HCT116 (cell line): ENCODE results near the gene CRTC3. TPM values are rescaled to one million over a fixed set of nuclear protein-coding genes. Genes with fewer than 3 reads are reported as not detected.

ENCODE experiments used
- ATAC-seq: fragments of 200-7000 bp; cut with Tn5 transposase; 2 replicates; pipeline ENCODE4 v1.9.1; 2020; ENCODE audit warnings: mild to moderate bottlenecking, moderate library complexity
- BruUV-seq: library from RNA; stranded (reverse); fragments of 400-500 nt; replicated peaks from 2 replicates; lab custom pipeline; 2021; lab: Mats Ljungman, UMichigan
- CTCF ChIA-PET: fragments of 300-600 bp; sonication (Branson Sonifier 250); formaldehyde crosslinking; loops from one replicate; lab custom pipeline; 2021; ENCODE audit warnings: antibody characterized with exemption; lab: Charles Lee
- POLR2A ChIA-PET: fragments of 300-600, 350-600 bp; sonication (Branson Sonifier 250); formaldehyde crosslinking; loops from one replicate; lab custom pipeline; 2021; ENCODE audit warnings: antibody characterized with exemption; lab: Charles Lee
- RAD21 ChIA-PET, 2 experiments: fragments of 300-600 bp; sonication (Branson Sonifier 250); formaldehyde crosslinking; loops; one replicate each; lab custom pipeline; 2023; ENCODE audit warnings: low total read pairs in 2 of 2; ENCODE audit not compliant: uncharacterized antibody in 2 of 2, unreplicated experiment in 2 of 2, low non-redundant PET in 1 of 2; lab: Charles Lee
- DNase-seq: peaks from one replicate; pipeline ENCODE4 v3.0.0-alpha.2; 2010; ENCODE audit warnings: low read depth, low spot score
- H2AFZ ChIP-seq: fragments of 200-600 bp; shearing (Covaris generic), sonication (generic); 2 replicates; pipeline ENCODE4 v1.6.1; 2017; ENCODE audit warnings: low read depth, mixed run types, mixed read lengths, antibody characterized with exemption, low read length; ENCODE audit not compliant: poor library complexity, severe bottlenecking
- H3K27ac ChIP-seq: 2 replicates; pipeline ENCODE4 v1.5.1; 2012; ENCODE audit warnings: low read depth, low read length
- H3K27me3 ChIP-seq: fragments of 200-600 bp; sonication (generic); 2 replicates; pipeline ENCODE4 v1.6.1; 2016; ENCODE audit warnings: mixed run types, low read length, mixed read lengths; ENCODE audit not compliant: insufficient read depth
- H3K36me3 ChIP-seq, 2 experiments: fragments of 200-500 bp in 1 of 2; fragments of 200-600 bp in 1 of 2; sonication (Bioruptor generic) in 1 of 2; sonication (generic) in 1 of 2; 2 replicates each; pipeline versions ENCODE4 v1.5.1 to v1.6.1; 2014 to 2016; ENCODE audit warnings: low read length in 2 of 2, inconsistent platforms in 1 of 2, mixed read lengths in 1 of 2, mixed run types in 1 of 2; ENCODE audit not compliant: insufficient read depth in 2 of 2, control insufficient read depth in 1 of 2
- H3K4me1 ChIP-seq, 2 experiments: fragments of 200-600 bp in 1 of 2; sonication (generic) in 1 of 2; 2 replicates each; pipeline versions ENCODE4 v1.5.1 to v1.6.1; 2012 to 2017; ENCODE audit warnings: low read length in 2 of 2, inconsistent platforms in 1 of 2, mild to moderate bottlenecking in 1 of 2, mixed read lengths in 1 of 2, mixed run types in 1 of 2, moderate library complexity in 1 of 2; ENCODE audit not compliant: insufficient read depth in 2 of 2, control insufficient read depth in 1 of 2
- H3K4me2 ChIP-seq: fragments of 200-600 bp; sonication (generic); 2 replicates; pipeline ENCODE4 v1.6.1; 2017; ENCODE audit warnings: mixed run types, low read length, mixed read lengths
- H3K4me3 ChIP-seq, 2 experiments: fragments of 200-600 bp in 1 of 2; sonication (generic) in 1 of 2; replicated peaks in 1 of 2; 2 replicates each; pipeline ENCODE4 v1.5.1; 2011 to 2016; ENCODE audit warnings: low read length in 2 of 2, control low read depth in 1 of 2, low read depth in 1 of 2, mild to moderate bottlenecking in 1 of 2, mixed read lengths in 1 of 2, mixed run types in 1 of 2
- H3K79me2 ChIP-seq: fragments of 200-600 bp; sonication (generic); 2 replicates; pipeline ENCODE4 v1.6.1; 2017; ENCODE audit warnings: mild to moderate bottlenecking, mixed run types, low read length, moderate library complexity, mixed read lengths; ENCODE audit not compliant: insufficient read depth
- H3K9ac ChIP-seq: fragments of 200-600 bp; sonication (generic); 2 replicates; pipeline ENCODE4 v1.6.1; 2016; ENCODE audit warnings: low read length, mixed read lengths
- H3K9me2 ChIP-seq: fragments of 200-600 bp; sonication (generic), shearing (Covaris generic); 2 replicates; pipeline ENCODE4 v1.6.1; 2017; ENCODE audit warnings: mixed run types, mild to moderate bottlenecking, moderate library complexity; ENCODE audit not compliant: insufficient read depth
- H3K9me3 ChIP-seq, 2 experiments: fragments of 200-500 bp in 1 of 2; fragments of 200-600 bp in 1 of 2; sonication (Bioruptor generic) in 1 of 2; sonication (generic) in 1 of 2; 2 replicates each; pipeline ENCODE4 v1.6.1; 2014 to 2017; ENCODE audit warnings: low read length in 2 of 2, mixed read lengths in 2 of 2, inconsistent platforms in 1 of 2, low read depth in 1 of 2, mild to moderate bottlenecking in 1 of 2, mixed run types in 1 of 2, moderate library complexity in 1 of 2; ENCODE audit not compliant: control insufficient read depth in 1 of 2, insufficient read depth in 1 of 2
- H4K20me1 ChIP-seq: fragments of 200-600 bp; sonication (generic), shearing (Covaris generic); 2 replicates; pipeline ENCODE4 v1.6.1; 2017; ENCODE audit warnings: mixed run types, mild to moderate bottlenecking, moderate library complexity; ENCODE audit not compliant: insufficient read depth
- ATF3 ChIP-seq: IDR thresholded peaks from 2 replicates; pipeline ENCODE4 v1.6.1; 2012
- CBX3 ChIP-seq: IDR thresholded peaks from 2 replicates; pipeline ENCODE4 v1.6.1; 2012; ENCODE audit warnings: low read depth
- EGR1 ChIP-seq: IDR thresholded peaks from 2 replicates; pipeline ENCODE4 v1.6.1; 2012; ENCODE audit warnings: low read depth
- ELF1 ChIP-seq: IDR thresholded peaks from 2 replicates; pipeline ENCODE4 v1.6.1; 2012; ENCODE audit warnings: low read depth, borderline replicate concordance
- EZH2 ChIP-seq: fragments of 200-600 bp; sonication (generic); IDR thresholded peaks from 2 replicates; pipeline ENCODE4 v1.6.1; 2017; ENCODE audit warnings: antibody characterized with exemption, mixed run types
- FOSL1 ChIP-seq: IDR thresholded peaks from 2 replicates; pipeline ENCODE4 v1.6.1; 2012; ENCODE audit warnings: low read depth
- JUND ChIP-seq: IDR thresholded peaks from 2 replicates; pipeline ENCODE4 v1.6.1; 2012
- POLR2A ChIP-seq: IDR thresholded peaks from 2 replicates; pipeline ENCODE4 v1.7.0; 2011; ENCODE audit warnings: borderline replicate concordance; ENCODE audit not compliant: insufficient read depth, insufficient read length; ENCODE audit errors: extremely low read depth
- RAD21 ChIP-seq: IDR thresholded peaks from 2 replicates; pipeline ENCODE4 v1.6.1; 2012; ENCODE audit warnings: low read depth, mild to moderate bottlenecking
- SP1 ChIP-seq: IDR thresholded peaks from 2 replicates; pipeline ENCODE4 v1.6.1; 2012; ENCODE audit warnings: low read depth
- ZFX ChIP-seq: fragments of 450-650 bp; IDR thresholded peaks from 2 replicates; pipeline ENCODE4 v1.6.1; 2017
- ZNF274 ChIP-seq: fragments of 200-500 bp; sonication (Bioruptor generic); IDR thresholded peaks from 2 replicates; pipeline ENCODE4 v1.6.1; 2014; ENCODE audit warnings: mild to moderate bottlenecking, low read depth, low read length, inconsistent platforms
- intact Hi-C: fragments of 100-400 bp; cut with micrococcal nuclease; formaldehyde crosslinking; loops from 2 replicates; pipeline ENCODE4 v1.10.0; 2022
- total RNA-seq: library from RNA; stranded (reverse); gene quantifications from one replicate; pipeline ENCODE4 v1.2.1, GENCODE V29; 2021; ENCODE audit not compliant: unreplicated experiment
- TF ChIP-seq, protein P1 (sequence below): IDR thresholded peaks from 2 replicates; pipeline ENCODE4 v1.6.1; 2012; ENCODE audit warnings: low read depth
- TF ChIP-seq, protein P2 (sequence below): IDR thresholded peaks from 2 replicates; pipeline ENCODE4 v1.6.1; 2011; ENCODE audit warnings: mild to moderate bottlenecking, low read length, moderate library complexity; ENCODE audit not compliant: insufficient replicate concordance; ENCODE audit errors: extremely low read depth

CRTC3 gene
- total RNA-seq, 1 experiment from 2014 or later: 20.7 TPM

- RAD21 ChIA-PET: no interaction called here
- H3K4me2 ChIP-seq: no peak overlapping the region
- TF ChIP-seq, protein P1, sequence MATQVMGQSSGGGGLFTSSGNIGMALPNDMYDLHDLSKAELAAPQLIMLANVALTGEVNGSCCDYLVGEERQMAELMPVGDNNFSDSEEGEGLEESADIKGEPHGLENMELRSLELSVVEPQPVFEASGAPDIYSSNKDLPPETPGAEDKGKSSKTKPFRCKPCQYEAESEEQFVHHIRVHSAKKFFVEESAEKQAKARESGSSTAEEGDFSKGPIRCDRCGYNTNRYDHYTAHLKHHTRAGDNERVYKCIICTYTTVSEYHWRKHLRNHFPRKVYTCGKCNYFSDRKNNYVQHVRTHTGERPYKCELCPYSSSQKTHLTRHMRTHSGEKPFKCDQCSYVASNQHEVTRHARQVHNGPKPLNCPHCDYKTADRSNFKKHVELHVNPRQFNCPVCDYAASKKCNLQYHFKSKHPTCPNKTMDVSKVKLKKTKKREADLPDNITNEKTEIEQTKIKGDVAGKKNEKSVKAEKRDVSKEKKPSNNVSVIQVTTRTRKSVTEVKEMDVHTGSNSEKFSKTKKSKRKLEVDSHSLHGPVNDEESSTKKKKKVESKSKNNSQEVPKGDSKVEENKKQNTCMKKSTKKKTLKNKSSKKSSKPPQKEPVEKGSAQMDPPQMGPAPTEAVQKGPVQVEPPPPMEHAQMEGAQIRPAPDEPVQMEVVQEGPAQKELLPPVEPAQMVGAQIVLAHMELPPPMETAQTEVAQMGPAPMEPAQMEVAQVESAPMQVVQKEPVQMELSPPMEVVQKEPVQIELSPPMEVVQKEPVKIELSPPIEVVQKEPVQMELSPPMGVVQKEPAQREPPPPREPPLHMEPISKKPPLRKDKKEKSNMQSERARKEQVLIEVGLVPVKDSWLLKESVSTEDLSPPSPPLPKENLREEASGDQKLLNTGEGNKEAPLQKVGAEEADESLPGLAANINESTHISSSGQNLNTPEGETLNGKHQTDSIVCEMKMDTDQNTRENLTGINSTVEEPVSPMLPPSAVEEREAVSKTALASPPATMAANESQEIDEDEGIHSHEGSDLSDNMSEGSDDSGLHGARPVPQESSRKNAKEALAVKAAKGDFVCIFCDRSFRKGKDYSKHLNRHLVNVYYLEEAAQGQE: no peak
- TF ChIP-seq EGR1 (no peak), SP1 (no peak), RAD21 (no peak), JUND (no peak), CBX3 (no peak), ELF1 (no peak), EZH2 (no peak)
- no peaks in the 10 kb centered on the region for H3K27me3 ChIP-seq
- intact Hi-C loops: no loop called here
- no peak overlapping the region for H3K4me3 ChIP-seq
- POLR2A ChIA-PET: no interaction called here
- DNase-seq: no peak
- H3K79me2 ChIP-seq: no peaks in the 10 kb centered on the region
- no peak overlapping the region for H3K27ac ChIP-seq
- no peaks in the 10 kb centered on the region for H4K20me1 ChIP-seq
- H2AFZ ChIP-seq: no peak overlapping the region
- CTCF ChIA-PET: no interaction called here
- H3K36me3 ChIP-seq: no peaks in the 10 kb centered on the region
- no peaks in the 10 kb centered on the region for H3K9me2 ChIP-seq
- no peak; the same call in 1 of the 2 replicates for ATAC-seq
- H3K4me1 ChIP-seq: peaks cover 0 to 17% of the 10 kb centered on the region in 2 experiments; a peak in 1 of 4 replicates
- H3K9me3 ChIP-seq: no peaks in the 10 kb centered on the region
- H3K9ac ChIP-seq: no peak overlapping the region
- no TSS peak for BruUV-seq
Observed at GRCh38 chr15:90681056-90681455, 151.3 kb downstream of the CRTC3 start.

DNA sequence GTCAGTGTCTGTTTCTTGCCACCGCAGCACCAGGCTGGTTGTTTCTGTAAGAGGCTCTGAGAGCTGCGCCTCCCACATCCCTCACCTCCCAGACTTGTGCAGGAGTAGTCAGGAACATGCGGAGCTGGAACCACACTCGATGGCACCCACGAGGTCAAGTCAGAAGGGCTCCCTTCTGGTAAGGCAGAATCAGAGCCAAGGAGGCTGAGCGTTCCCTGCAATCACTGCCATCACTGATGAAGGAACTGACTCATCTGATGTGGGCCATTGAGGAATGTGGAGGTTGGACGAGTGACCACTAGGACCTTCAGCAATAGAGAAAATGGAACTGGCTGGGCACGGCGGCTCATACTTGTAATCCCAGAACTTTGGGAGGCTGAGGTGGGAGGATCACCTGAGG lies 151.8 kb downstream of the CRTC3 start:
- H3K27me3 ChIP-seq: no peaks in the 10 kb centered on the region
- peaks cover 0 to 17% of the 10 kb centered on the region in 2 experiments; a peak in 1 of 4 replicates for H3K4me1 ChIP-seq
- no peak overlapping the region for H3K27ac ChIP-seq
- BruUV-seq: no TSS peak
- POLR2A ChIA-PET: no interaction called here
- no peaks in the 10 kb centered on the region for H3K36me3 ChIP-seq
- CTCF ChIA-PET: no interaction called here
- no peaks in the 10 kb centered on the region for H3K79me2 ChIP-seq
- no peak overlapping the region for H3K4me2 ChIP-seq
- ATAC-seq (peak; percentile 47), DNase-seq (no peak)
- no peaks in the 10 kb centered on the region for H3K9me2 ChIP-seq
- H4K20me1 ChIP-seq: no peaks in the 10 kb centered on the region
- intact Hi-C loops: no loop called here
- no peaks in the 10 kb centered on the region for H3K9me3 ChIP-seq
- H2AFZ ChIP-seq: no peak overlapping the region
- H3K4me3 ChIP-seq: no peak overlapping the region
- H3K9ac ChIP-seq: no peak overlapping the region
- RAD21 ChIA-PET: no interaction called here
- TF ChIP-seq ZNF274 (no peak), ZFX (no peak), EZH2 (no peak), FOSL1 (no peak), CBX3 (no peak), ATF3 (no peak), POLR2A (no peak), JUND (no peak), EGR1 (no peak)
- TF ChIP-seq, protein P2, sequence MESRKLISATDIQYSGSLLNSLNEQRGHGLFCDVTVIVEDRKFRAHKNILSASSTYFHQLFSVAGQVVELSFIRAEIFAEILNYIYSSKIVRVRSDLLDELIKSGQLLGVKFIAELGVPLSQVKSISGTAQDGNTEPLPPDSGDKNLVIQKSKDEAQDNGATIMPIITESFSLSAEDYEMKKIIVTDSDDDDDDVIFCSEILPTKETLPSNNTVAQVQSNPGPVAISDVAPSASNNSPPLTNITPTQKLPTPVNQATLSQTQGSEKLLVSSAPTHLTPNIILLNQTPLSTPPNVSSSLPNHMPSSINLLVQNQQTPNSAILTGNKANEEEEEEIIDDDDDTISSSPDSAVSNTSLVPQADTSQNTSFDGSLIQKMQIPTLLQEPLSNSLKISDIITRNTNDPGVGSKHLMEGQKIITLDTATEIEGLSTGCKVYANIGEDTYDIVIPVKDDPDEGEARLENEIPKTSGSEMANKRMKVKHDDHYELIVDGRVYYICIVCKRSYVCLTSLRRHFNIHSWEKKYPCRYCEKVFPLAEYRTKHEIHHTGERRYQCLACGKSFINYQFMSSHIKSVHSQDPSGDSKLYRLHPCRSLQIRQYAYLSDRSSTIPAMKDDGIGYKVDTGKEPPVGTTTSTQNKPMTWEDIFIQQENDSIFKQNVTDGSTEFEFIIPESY: no peak
